GM19099 (cell line): ENCODE data around the gene ZFP36L2.

Experiments used
- POLR2A ChIP-seq: IDR thresholded peaks from 3 replicates; pipeline ENCODE4 v1.6.1; 2011; ENCODE audit warnings: low read depth; ENCODE audit not compliant: insufficient read length; ENCODE audit errors: extremely low read depth

Gene ZFP36L2

DNA sequence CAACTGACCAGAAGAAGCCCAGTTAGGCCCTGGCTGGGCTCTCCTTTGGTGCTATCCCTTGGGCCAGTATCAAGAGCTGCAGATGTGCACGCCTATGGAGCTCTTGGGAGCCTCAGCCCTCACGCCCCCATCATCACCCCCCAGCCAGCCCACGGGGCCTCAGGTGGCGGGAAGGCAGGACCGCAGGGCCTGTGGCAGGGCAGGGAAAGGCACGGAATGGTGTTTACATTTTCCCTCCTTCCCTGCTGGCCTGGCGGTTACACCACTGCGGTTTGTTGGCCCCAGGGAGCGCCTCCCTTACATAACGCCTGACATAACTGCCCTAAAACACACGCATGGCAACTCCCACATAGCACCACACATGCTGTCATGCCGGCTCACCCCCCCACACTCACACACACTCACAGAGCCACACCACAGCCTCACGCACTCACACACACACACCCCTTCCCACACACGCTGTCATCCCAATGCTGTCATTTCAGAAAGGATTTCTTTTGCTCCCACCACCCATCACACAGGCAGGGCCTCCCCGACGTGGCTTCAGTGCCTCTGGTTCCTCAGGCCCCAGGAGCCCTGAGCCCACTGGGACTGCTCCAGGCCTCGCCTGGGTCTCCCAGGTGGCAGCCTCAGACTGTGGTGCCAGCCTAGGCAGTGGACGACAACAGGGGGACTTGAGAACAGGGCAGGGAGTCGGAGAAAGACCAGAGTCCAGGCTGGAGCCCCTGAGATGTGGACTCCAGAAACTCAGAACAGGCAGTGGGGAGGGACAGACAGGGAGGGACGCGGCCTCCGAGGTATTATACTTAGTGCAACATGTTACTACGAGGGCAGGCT is 15.7 kb downstream of the ZFP36L2 start:
- TF ChIP-seq POLR2A: no peak

- no peak for TF ChIP-seq POLR2A
Observed at GRCh38 chr2:43210125-43210466, 16.3 kb downstream of the ZFP36L2 start.

- no peak for TF ChIP-seq POLR2A
Observed at GRCh38 chr2:43209204-43209717, 17.1 kb downstream of the ZFP36L2 start.

GRCh38 chr2:43207553-43208300 is 18.7 kb downstream of the ZFP36L2 start:
- TF ChIP-seq POLR2A: no peak

GRCh38 chr2:43206602-43207001 is 19.8 kb downstream of the ZFP36L2 start:
- no peak for TF ChIP-seq POLR2A

DNA sequence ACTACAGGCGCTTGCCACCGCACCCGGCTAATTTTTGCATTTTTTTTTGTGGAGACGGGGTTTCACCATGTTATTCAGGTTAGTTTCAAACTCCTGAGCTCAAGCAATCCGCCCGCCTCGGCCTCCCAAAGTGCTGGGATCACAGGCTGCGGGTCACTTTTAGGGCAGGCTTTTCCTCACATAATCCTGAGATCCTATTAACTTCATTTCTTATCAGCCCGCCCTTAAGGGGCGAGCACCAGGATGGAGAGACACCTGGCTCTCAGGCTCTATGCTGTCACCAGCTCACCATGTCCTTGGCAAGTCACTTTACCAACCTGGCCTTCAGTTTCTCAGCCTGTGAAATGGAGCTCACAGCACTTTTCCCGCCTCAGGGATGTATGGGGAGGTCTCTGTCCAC is 23.0 kb downstream of the ZFP36L2 start:
- no peak for TF ChIP-seq POLR2A

DNA sequence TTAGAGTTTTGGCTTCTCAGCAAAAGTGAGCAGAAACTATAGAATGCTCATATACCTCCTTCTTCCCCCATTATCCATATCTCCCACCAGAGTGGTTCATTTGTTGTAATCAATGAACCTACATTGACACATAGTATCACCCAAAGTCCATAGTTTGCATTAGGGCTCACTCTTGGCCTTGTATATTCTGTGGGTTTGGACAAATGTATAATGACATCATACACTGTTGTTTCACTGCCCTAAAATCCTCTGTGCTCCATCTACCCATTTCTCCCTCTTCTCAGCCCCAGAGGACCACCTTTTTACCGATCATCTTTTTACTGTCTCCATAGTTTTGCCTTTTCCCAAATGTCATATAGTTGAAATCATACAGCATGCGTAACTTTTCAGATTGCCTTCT is 24.1 kb downstream of the ZFP36L2 start:
- no peak for TF ChIP-seq POLR2A

DNA sequence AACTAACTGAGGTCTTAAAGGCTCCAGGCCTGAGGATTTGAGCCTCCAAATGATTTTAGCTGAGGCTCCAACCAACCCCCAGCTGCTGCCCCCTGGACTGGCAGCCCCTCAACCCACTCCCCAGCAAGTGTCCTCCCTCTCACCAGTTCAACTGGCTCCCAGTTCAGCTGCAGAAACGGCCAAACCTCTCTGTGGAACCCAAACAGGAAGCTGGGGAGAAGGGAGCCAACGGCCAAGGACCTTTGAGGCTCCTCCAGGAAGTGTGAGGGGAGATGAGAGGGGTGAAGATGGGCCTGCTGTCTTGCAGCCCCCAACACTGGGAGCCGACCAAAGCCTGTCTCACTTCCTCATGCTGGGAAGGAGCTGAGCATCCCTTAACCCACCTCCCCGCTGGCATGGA is 24.9 kb downstream of the ZFP36L2 start:
- no peak for TF ChIP-seq POLR2A

- TF ChIP-seq POLR2A: no peak
Observed at GRCh38 chr2:43201016-43201415, 25.4 kb downstream of the ZFP36L2 start.

DNA sequence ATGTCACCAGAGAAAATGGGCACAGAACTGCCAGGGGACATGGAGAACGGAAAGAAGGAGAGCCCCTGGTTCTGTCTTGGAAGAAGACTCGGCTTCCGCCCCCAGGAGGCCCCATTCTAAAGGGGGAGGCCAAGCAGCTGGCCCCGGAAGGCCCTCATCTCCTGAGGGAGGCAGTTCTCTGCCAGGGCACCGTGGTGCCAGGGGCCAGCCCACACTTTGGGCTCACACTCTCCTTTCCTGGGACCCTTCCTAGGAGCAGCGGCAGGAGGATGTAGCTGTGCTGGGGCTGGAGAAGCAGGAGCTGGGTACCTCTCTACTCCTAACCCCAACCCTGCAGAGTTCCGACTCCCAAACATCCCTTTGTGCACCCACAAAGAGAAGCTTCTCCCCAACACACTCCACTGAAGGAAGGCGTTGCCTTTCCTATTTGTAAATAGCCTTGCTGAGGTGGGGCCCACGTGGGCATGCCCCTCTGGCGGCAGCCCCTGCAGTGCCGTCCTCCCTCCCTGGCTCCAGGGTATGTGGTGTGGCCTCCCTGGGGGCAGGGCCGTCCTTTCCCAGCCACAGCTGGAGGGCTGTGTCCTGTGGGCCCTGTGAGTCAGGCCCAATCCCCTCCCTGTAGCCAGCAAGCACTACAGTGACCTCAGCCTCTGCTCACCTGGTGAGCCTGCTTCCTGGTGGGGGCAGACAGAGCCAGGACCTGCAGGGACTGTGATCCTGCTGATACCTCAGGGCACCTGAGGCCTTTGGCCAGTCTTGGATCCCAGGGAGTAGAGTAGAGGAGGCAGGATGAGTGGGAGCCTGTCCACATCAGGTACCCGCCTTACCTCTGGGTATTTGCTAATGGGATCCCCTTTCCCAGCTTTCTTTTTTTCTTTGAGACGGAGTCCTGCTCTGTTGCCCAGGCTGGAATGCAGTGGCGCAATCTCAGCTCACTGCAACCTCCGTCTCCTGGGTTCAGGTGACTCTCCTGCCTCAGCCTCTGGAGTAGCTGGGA is 26.6 kb downstream of the ZFP36L2 start:
- TF ChIP-seq POLR2A: no peak

DNA sequence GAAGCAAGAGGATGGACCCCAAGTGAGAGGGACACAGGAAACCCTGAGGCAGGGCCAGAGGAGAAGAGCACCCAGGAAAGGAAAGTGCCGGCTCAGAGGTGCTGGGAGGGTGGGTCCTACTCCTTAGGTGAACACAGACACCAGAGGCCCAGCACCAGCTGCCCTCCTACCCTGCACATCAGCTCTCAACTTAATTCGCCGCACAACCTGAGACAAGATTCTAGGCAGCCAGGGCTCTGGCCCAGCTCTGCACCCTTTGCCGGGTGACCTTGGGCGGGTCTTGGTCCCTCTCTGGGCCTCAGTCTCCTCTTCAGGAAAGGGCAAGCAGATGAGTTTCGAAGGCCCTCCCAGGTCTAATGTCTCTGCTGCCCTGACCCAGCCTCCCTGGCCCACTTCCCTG is 28.1 kb downstream of the ZFP36L2 start:
- no peak for TF ChIP-seq POLR2A

DNA sequence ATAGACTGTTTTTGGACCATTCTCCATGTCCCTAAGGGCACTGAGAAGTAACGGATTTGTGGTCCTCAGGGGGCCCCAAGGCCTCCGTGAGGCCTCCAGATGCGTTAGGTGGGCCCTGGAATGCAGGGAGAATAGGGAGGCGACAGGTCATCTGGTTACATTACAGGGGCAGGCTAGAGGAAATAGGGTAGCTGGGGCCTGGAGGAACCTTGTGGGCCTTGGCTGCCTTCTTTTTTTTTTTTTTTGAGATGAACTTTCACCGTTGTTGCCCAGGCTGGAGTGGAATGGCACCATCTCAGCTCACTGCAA is 28.9 kb downstream of the ZFP36L2 start:
- TF ChIP-seq POLR2A: no peak

DNA sequence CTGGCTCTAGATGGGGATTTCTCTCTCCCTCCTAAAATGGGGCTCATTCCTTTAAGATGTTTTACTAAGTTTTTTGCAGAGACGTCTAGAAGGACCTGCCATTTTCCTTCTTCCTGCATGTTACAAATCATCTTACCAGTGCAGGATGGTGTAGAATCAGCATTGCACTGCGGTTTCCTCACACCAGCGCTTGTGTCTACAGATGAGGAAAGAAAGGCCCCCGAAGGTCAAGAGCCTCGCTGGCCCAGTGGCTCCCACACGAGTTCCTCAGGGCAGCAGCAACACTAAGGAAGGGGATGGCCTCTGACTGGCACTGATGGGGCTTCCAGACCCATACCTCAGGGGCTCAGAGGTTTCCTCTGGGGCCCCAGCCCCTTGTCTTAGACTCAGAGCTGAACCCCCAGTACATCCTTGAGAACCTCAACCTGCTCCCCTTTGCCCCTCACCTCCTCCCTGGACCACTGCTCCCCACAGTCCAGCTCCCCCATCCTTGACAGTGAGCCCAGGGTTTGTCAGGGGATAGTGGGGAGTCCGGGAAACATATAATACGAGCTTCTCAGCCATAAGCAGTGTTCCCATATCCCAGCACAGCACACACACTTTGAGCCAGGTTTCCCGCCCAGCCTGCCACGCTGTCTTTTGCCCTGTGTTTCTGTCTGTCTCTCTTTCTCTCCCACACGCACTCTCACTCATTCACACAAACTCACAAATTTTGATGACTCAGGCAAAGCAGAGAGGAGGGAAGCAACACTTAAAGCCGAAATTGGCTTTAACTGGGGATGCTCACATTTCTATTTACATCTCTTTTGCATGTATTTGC is 29.4 kb downstream of the ZFP36L2 start:
- no peak for TF ChIP-seq POLR2A
